NCI-H2107 (cell line): ENCODE results near the gene ELMO1.

Experiments
- DNase-seq: peaks from one replicate; lab custom pipeline; 2025; lab: John Stamatoyannopoulos, UW

ELMO1 gene

DNA sequence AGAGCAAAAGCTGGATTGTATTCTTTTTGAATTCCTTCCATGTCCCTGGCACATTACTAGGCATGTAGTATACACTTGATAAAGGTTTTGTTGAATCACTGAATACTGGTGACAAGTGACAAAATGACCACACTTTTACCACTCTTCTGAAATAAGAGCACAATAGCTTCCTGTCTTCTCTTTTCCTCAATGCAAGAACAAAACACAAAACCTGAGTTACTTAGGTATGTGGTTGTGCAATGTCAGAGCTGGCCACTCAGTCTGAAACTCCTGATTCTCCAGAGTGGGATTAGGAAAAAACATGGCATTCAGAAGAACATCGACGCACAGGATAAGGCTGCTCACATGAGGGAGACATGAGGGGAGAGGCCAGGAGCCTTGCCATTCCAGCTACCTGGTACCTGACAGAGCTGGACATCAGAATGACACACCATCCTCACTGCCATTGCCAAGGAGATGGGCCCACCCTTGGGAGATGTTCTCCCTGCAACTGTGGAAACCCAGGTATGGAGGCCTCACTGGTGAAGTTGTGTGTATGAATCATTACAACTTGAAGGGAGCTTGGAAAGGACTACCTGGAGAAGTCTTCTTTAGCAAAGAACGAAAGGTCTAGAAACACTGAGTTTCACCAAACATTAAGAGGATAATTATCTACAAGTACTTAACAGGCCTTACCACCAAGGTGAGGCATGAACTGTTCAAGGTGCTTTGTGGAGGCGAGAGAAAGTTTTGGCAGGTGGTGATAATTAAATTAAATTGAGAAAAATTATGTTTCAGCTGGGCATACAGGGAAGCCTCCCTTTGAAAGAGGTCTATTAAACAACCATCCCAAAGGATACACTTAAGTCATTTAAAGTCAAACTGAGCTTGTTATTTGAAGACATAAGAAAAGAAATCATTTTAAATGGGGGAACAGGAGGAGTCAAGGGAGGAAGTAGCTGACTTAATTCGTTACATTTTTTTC is 477.8 kb downstream of the ELMO1 start:
- no peak for DNase-seq

DNA sequence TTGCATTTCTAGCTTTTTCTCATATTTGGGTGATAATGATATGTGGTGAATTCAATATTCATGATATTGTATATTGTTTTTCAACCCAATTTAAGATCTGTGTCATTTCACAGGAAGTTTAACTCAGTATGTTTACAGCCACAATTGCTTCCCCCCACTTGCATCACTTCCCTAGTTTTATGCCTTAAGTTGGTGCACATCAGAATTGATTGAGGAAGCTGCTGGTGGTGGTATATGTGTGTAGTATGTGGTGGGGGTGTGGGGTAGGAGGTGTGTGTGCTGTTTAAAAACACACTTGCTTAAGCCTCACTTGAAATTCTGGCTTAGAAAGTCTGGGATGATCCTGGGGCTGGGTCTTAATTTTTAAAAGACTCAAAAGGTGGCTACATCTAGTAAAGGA is 479.3 kb downstream of the ELMO1 start:
- no peak for DNase-seq

DNA sequence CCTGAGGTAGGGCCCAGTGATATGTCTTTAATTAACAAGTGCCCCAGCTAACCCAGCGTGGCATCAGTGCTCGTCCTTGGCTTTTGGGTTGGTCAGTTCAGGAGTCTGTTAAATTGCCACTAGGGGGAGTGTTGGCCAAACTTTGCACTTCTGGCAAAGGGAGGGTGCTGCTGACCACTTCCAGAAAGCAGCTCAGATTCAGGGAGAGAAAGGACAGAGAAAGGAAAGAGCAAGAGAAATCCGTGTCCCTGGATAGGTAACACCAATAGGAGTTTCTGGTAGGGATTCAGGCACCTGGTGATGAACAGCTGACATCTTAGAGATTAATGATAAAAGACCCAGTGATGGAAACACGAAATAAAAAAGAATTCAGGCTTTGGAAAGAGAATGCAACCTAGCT is 481.3 kb downstream of the ELMO1 start:
- DNase-seq = no peak

DNA sequence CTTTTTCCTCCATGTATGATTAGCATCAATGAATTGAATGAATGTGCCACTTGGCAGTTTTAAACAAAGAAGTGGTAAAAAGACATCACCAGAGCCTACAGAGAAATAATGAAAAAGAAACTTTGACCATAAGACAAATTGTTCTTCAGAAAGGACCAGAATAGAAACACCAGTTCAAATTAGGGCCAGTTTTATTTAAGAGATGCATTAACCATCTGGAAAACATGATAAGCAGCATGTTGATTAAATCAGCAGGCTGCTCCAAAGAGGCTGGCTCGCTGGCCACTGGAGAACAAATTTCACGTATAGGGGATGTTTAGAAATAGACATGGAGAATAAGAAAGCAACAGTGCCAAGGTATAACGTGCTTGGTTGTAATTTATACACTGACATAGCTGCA is 482.0 kb downstream of the ELMO1 start:
- no peak for DNase-seq

DNA sequence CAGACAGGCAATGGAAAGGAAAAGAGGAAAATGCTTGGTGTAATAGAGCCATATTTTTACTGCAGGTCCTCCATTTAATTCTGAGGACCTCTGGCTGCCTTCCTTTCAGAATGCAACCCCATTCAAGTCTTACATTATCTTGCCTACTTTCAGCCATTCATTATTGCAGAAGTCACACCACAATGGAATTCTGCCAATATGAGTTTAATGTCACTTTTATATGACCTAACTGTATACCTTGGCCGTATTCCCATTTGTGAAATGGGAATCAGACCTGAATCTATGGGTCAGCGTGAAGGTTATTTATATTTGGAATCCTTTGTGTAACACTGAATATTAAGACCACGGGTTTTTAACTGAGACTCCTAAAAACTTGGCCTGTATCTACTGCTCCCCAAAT is 482.6 kb downstream of the ELMO1 start:
- DNase-seq = no peak

DNA sequence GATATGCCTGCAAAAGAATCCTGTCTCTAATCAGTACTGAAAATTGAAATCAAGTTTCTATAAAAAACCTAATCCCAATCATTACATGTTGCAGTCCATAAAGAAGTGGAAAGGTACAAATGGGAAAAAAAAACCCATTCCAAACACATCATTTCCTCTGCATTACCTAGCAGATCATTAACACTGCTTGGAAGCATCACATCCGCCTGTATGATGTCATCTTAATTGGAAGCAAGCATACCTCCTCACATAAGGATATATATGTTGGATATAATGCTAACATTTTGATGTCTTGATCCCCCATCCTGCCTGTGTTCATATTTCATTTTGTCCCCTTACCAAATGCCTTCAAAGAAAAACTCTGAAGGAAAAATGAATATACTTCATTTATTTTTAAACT is 483.0 kb downstream of the ELMO1 start:
- DNase-seq = no peak

DNA sequence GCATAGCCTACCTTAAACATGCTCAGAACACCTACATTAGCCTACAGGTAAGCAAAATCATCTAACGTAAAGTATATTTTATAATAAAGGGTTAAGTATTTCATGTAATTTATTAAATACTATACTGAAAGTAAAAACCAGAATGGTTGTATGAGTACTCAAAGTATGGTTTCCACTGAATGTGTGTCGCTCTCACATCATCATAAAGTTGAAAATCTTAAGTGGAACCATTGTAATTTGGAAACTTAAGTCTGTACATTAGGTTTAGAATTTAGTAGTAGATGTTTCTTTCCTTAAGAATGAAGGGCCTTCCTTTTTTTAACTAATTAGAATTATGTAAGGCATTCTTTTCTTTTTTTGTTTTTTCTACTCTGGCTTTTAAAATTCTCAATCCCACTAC is 484.4 kb downstream of the ELMO1 start:
- DNase-seq = no peak

DNA sequence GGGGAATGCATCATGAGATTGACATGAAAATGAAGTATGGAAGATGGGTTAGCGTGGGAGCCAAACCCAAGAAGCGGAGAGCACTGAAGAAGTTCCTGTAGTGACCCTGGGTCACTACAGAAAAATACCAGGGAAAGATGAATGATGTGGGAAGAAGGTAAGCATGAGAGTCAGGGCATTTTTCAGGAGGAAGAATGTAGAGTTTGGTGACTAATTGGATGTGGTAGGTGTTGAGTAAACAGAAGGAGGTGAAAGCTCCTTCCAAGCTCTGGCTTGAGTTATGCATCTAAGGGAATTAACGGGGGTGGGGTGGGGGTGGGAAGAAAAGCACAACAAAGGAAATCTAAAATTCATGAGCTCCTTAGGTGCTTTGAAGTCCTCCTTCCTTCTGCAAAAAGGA is 486.3 kb downstream of the ELMO1 start:
- no peak for DNase-seq

DNA sequence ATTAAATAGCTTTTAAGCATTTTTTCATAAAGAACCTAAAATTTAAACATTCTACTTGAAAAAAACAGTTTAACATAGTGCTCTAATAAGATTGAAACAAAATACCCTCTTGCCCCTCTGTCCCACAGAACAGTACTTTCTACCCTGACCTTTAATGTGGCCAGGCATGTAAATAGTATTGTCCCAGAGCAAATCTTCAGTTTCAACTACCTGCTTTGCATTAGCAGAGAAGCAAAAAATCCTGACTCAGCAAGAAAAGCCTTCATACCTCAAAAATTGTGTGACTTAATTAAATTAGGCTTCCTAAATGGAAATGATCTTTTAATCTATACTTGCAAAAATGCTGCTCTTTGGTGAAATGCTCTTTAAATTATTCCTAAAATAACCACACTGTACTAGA is 487.0 kb downstream of the ELMO1 start:
- no peak for DNase-seq

DNA sequence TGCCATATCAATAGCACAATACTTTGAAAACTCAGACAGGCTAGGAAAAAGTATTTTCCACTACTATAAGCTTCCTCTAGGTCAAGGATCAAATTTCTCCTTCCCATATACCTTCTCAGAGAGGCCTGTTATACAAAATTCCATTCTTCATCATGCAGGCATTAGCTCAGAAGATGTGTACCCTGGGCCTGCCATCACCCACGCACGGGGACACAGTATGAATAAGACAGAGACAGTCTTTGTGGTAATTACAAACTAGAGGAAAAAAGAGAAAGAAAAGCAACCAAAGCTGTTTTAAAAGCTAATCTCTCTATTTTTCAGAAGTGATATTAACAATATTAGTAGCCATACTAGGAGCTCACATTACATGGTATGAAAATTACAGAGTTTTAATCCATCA is 487.6 kb downstream of the ELMO1 start:
- DNase-seq = no peak

DNA sequence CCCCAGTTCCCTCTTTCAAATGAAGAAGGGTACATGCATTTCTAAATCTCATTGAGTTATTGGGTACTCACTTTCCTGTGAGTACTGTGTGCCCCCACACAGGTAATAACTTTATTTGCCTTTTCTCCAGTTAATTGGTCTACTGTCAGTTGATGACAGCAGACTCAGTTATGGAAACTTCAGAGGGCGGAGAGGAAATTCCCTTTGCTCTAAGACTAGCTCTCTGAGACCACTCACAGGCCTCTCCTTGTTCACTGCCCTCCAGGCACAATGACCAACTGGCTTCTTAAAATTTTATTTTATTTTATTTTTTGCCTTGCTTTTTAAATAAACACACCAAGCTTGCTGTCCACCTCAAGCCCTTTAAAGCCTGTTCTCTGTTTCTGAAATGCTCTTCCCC is 488.6 kb downstream of the ELMO1 start:
- DNase-seq = no peak

DNA sequence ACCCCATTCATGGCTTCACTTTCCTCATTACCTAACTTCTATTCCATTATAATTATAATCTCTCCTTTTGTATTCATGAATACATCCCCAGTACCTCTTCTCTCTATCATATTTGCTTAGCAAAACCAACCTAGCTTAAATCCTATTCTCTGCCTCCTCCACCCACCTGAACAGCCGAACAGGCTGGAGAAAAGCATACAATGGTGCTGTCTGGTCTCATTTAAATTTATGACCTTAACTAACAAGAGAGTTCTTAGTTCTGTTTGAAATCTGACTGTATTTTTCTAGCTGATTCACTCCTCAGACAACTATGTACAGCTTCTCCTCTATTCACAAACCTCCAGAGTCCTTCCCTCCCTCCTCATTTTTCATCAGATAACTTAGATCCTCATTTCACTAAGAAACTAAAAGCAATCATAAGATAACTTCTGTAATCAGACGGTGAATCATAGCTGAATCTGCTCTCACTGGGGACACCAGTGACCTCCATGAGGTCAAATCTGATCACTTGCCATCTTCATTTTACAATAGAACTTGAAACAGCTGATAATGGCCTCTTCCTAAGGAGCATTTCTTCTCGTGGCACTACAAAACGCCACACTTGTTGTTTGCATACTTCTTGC is 490.4 kb downstream of the ELMO1 start:
- DNase-seq = no peak

DNA sequence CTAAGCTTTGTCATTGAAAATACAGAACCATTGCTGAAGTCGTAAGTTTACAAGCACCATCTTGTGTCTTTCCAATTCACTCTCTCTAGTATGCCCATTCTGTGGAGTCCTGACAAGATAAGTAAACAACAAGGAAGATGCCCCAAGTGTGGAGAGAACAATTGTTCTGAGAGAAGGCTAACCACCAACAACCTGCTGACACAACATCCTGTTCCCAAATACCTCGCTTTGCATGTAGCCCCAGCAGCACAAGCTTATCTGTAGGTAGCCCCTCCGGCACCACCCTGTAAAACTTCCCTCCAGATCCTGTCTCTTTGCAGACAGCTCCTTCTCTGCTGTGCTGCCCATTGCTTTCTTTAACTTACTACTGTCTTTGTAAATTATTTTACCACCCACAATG is 491.0 kb downstream of the ELMO1 start:
- no peak for DNase-seq

DNA sequence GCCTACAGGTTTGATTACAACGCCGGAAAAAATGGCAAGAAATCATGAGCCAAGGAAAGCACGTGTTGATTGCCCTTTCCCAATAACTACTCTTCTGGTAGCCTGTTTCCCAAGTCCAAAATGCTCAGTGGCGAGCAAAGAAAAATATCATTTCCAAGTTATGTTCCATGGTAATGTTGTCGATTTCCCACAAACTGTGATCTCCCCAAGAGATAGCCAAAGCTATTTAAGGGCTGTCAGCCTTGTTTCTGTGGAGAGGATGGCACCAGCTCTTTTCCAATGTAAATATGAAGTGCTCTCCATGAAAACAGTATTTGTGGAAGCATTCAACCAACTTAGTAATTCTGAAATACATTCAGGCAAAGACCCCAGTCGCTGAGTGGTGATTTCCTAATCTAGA is 491.9 kb downstream of the ELMO1 start:
- DNase-seq = no peak

DNA sequence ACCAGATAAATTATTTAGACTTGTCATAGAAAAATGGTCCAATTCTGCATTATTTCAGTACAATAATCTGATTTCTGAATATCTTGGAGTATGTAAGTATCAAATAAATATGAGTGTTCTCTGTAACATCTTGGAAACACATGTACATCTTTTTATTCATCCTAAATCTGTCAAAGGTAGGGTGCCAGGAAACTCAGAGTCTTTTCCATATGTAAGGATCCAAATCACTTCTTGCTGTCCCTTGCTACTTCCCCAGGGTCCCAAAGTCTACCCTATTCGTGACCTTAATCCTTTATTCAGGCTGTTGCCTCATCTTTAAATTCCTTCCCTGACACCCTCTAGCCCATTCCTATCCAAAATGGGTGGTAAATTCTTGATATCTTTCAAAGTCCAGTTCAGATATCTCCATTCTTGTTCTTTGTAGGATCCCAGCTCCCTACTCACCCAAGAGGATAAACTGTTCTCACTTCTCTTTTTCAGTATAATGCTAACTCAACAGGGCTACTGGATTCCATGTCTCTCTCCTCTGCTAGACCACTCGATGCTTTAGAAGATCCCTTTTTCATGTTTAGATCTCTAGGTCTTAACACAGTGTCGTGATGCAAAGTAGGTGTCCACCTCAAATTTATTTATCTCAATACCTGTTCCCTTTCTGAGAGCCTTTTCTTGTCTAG is 493.1 kb downstream of the ELMO1 start:
- DNase-seq = no peak

DNA sequence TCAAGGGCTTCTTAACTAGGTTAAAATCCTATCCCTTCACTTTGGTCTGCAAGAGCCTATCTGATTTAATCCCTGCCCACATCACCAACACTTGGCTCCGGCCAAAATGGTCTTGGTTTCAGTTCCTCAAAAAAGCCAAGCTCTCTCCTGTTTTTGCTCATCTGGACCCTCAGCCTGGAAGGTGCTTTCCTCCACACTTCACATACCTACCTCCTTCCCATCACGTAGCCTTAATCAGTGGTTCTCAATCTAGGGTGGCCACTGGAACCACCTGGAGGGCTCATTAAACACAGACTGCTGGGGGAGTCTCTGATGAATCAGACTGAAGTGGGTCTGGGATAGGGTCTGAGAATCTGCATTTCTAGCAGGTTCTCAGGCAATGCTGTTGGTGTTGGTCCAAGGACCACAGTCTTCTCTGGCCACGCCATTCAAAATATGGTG is 497.4 kb downstream of the ELMO1 start:
- DNase-seq = no peak

DNA sequence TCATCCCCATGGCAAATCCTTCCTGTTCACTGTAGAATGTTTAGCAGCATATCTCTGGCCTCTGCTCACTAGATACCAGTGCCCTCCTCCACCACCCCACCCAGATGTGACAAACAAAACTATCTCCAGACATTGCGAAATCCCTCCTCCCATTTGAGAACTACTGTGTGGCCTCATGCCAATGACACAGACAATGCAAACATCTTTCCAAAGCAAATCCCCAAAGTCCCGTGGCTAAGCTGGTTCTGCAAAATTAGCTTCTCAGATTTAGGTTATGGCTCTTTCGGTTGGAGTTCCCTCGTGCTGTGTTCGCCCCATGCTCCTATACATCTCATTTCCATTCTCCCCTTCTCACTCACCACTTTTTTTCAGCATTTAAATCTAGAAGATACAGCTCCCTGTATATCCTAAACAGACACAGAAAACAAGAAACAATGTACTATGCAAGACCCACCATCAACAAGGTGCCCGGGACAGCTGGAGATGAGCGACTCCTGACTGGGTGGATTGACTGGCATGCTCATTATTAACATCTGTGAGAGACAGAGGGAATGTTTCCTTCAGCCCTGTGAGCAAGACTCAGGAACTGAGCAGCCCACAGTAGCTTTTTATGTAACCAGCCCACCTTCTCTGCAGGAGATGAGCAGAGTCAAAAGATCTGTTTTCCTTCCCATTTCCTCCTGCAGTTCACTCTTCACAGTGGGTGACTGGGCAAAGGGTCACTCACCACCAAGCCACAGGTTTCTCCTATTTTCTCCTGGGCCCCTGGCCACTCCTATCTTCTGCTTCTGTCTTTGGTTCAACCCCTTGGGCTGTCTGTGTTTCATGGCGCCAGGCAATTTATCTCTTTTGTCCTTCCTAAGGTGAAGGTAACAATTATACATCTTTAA is 498.7 kb downstream of the ELMO1 start:
- no peak for DNase-seq

DNA sequence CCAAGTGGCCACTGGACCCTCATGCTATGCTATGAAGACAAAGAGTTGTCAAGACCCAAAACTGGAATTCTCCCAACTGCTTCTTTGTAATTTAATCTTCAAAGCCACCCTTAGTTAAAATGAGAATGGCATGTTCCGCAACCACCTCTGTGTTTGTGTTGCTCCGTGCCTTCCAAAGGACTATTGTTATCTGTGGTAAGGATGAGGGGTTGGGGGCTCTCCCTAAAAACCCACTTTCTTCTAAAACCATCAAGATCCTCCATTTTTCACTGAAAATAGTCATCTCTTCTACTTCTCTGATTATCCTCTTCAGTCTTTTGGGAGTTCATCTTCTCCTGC is 502.3 kb downstream of the ELMO1 start:
- peak; percentile 23 for DNase-seq

DNA sequence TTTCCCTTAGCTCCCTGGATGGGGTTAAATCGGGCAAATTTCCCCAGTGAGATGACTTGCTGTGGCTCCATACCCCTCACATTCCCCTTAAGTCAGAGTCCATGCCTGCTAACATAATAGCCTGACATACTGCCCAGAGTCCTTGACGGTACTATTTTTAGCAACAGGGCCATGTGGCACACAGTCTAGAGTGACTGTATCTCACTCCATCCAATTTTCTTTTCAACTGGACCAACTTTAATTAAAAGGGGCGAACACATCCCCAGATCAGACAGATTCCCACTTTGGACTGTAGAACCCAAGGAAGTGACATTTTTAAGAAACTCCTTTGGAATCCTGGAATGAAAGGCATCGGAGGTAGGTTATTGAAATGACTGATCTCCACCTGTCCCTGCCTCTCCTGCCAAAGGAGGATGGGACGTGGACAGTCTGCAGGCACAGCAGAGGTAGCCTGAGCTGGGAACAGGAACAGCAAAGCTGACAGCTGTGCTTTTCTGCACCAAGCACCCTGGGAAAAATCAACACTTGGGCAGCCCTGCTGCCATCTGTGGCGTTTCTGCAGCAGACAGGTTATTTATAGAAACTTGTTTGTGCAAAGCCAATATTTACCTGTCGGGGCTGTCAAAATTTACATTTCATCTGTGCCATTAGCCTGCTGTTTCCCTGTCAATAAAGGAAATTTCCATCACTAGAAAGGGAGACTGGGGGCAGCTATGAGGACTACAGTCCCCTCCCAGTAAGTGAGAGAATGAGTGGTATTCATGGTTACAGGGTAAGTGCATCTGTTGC is 502.9 kb downstream of the ELMO1 start:
- DNase-seq = no peak

DNA sequence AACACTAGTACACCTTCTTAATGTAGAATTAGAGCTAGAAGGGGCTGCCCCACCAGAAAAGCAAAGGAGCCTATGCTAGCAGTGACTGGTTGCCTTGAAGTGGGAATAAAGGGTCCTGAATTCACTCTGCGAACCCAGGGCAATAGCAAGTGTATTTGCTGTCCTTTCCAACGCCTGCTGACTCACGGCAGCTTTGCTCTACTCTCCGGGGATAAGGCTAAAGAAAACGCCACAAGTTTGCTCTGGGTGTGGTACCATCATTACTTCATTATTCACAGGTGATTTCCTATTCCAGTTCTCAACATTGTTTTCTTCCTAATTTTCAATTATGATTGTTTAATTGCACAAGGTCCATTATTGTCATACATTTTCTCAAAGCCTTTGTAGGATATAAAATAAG is 503.8 kb downstream of the ELMO1 start:
- no peak for DNase-seq
